Vagina (tissue), 2 donors: Measurements from ENCODE around the gene ARHGAP8.

Source experiments
- CTCF ChIP-seq, 3 experiments: fragments of 450-650 bp in 2 of 3; fragments of 200-600 bp in 1 of 3; sonication (generic) in 1 of 3; IDR thresholded peaks; one replicate each; pipeline ENCODE4 v1.5.1; 2017 to 2019; ENCODE audit warnings: antibody characterized with exemption in 3 of 3, mild to moderate bottlenecking in 2 of 3, moderate library complexity in 2 of 3
- POLR2A ChIP-seq, 2 donors: fragments of 450-650 bp; IDR thresholded peaks; one replicate each; pipeline ENCODE4 v1.6.1; 2017; ENCODE audit warnings: antibody characterized with exemption in 2 of 2, mild to moderate bottlenecking in 2 of 2, moderate library complexity in 2 of 2

- no peak for TF ChIP-seq CTCF (IDR thresholded peaks at IDR 0.05)
- no peak for TF ChIP-seq POLR2A (IDR thresholded peaks at IDR 0.05)
Observed at GRCh38 chr22:44759001-44759400, 6.6 kb downstream of the ARHGAP8 start.
